Glomerular endothelial cell (primary cell): Measurements from ENCODE around the gene TCP11L2. TPM values are rescaled to one million over a fixed set of nuclear protein-coding genes. Genes with fewer than 3 reads are reported as not detected.
"Not testable (repeated sequence)": the region's sequence is repeated elsewhere in the genome, so short reads cannot be mapped to it uniquely, and the experiment has no call there.

Source experiments
- DNase-seq: peaks from one replicate; pipeline ENCODE4 v3.0.0-alpha.2; 2011; ENCODE audit warnings: low read depth, low spot score; ENCODE audit errors: extremely low read depth
- total RNA-seq: library from RNA; depleted of rRNA; stranded (reverse); fragments of >200 nt; gene quantifications from 2 replicates; pipeline ENCODE4 v1.2.3, GENCODE V29; 2015

TCP11L2 gene
- total RNA-seq, 1 donor from 2014 or later: 23.0 TPM

- no peak for DNase-seq
These were observed 38.7 kb downstream of the TCP11L2 start for GRCh38 chr12:106341086-106341877.

DNA sequence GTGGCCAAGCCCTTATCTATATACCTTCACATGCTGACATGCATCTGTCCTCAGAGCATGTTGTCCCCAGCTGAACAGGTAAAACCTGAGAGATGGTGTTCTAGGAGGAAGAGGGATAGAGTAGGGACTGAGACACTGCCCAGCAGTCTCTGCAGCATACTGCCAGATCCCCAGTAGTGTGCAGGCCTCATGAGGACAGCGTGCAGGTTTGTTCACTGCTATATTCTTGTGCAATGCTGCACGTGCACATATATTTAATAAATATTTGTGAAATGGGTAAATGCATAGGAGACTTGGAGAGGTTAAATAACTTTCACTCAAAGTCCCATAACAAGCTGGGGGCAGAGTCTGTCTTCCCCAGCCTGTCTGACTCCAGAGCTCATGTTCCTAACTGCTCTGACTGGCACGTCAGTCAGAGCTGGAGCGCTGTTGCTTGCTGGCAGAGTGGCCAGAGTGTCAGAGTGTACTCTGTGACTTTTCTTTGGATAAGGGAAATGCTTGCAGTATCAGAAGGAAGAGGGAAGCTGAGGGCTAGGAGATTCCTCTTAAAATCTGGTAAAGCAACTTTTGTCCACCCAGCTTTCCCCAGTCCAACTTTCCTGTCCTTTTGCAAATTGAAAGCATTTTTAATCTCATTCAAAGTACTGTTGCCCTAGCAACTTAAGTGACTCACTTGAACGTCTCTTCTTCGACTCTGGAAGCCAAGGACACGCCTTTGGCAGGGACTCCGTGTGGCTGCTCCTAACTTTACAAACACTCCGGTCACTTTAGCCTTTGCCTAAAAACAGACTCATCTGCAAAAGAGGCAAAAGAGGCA, 40.1 kb downstream of the TCP11L2 start:
- DNase-seq: no peak

DNA sequence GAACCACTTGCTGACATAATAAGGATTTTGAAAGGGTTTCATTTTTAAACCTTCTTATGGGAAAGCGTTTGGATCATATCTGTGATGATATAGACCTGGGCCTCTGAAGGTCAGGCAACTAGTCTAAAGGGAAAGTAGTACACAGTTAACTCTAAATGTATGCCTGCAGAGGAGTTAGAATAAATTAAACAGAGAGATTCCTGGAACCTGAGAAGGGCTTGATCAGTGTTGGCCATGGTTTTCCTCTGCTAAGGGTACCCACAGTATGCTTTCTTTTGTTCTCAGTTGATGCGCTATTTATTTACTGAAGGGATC, 40.6 kb downstream of the TCP11L2 start:
- no peak for DNase-seq

- no peak for DNase-seq
These were observed 41.6 kb downstream of the TCP11L2 start for GRCh38 chr12:106344131-106344530.

DNA sequence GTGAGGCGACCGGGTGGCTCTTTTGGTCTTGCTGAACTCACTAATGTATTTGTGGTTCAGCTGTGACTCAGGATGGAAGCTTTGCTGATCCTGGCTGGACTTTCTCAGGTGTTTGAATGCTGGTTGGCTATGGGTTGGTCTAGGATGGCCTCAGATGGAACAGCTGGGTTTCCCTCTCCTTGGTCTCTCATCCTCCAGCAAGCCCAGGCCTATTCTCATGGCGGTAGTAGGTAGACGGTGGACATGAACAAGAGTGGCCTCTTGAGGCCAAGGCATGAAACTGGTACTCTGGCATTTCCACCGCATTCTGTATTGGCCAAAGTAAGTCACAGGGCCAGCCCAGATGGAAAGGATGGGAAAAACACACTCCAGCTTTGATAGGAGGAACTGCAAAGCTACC, 43.2 kb downstream of the TCP11L2 start:
- peak; percentile 51 for DNase-seq

DNA sequence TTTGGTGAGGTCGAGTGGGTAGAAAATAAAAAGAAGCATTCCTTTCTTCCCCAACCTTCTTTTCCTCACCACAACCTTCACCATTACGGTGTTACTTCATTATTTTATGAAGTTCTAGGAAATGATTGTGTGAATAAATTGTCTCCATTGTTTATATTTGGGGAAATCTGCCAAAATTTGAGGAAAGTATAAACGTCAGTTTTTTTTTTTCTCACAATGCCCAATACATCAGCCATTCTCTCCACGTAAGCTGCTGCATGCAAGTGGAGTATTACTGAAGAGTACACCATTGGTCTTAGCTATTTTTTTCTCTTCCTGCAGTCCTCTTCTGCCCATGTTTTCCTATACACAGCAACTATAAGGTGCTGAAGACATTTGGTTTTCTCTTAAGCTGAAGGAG, 45.9 kb downstream of the TCP11L2 start:
- no peak for DNase-seq

GRCh38 chr12:106353175-106353574, 50.6 kb downstream of the TCP11L2 start:
- no peak for DNase-seq

- peak; percentile 72 for DNase-seq
These were observed 55.2 kb downstream of the TCP11L2 start, which contains the start of gene POLR3B for GRCh38 chr12:106357549-106358395. Gene POLR3B, plus strand, starts transcription at chr12:106357748. Its CDS starts 132 bp downstream, at chr12:106357880.

DNA sequence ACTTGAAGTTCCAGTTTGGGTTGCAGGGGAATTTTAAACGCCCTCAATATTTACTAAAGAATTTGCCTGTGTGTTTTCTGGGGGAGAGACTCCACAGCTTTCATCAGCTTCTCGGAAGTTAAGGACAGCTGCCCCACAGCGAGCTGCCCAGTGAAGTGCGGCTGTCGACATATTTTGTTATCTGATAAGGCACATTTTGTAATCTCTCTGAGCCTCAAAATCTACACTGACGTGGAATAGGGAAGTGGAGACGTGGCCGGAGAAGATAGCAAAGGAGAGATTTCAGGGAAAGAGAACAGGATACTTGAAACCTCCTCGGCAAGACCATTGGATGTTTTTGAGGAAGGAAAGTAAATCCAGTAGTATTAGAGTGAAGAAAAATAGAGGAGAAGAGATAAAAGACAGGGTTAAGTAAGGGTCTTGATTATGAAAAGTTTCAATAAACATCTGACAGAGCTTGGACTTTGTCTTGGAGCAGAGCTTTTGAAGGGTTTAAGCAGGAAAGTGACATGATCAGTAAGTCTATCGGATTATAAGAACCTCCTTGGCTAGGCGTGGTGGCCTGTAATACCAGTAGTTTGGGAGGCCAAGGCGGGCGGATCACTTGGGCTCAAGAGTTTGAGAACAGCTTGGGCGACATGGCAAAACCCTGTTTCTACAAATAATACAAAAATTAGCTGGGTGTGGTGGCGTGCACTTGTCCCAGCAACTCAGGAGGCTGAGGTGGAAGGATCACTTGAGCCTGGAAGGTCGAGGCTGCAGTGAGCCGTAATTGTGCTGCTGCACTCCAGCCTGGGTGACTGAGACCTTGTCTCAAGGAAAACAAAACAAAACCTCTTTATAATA, 56.1 kb downstream of the TCP11L2 start:
- no peak for DNase-seq

- no peak for DNase-seq
These were observed 57.3 kb downstream of the TCP11L2 start for GRCh38 chr12:106359646-106360399.

GRCh38 chr12:106360400-106360994, 58.0 kb downstream of the TCP11L2 start:
- no peak for DNase-seq

DNA sequence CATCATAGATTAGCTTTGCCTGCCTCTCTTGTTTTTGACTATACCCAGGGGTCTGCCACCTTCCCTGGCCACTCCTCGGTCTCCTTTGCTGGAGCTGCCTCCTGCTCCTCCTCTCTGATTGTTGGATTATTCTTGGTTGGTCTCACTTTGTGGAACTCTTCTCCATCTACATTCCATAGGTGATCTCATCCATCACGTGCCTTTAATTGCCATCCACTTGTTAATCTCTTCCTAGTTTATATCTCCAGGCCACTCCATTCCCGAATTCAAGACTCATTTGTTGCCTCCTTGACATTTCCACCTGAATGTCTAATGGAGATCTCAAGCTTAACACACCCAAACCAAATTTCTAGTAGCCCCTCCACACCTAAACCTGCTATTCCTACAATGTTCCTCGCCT, 60.4 kb downstream of the TCP11L2 start:
- DNase-seq: no peak

- no peak for DNase-seq
These were observed 61.7 kb downstream of the TCP11L2 start for GRCh38 chr12:106364261-106364660.

DNA sequence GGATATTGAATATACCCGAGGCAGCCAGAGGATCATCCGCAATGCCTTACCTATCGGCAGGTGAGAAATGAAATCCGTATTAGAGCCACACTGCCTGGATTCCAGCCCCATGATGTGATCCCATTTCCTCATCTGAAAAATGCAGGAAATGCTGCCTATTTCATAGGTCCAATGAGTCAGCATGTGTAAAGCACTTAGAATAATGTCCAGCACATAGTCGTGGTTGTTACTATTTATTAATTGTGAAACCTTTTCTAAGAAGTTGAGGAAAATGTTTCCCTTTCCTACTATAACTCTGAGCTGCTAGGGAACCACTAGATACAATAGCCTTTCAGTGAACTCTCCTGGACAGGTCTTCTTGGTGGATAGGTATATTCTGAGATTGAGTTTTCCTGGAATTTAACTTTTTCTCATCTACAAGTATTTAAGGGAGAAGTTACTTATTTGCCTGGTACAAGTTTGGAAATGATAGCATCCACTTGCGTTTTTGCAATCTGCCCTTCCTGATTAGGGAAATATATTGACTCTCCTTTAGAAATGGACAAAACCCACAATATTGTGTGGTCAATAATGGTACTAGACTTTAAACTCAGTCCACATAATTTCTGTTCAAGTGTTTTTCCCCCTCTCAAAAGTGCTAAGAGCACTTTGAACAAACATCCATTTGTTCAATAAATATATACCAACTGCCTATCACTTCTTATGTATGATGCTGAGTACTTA, 67.3 kb downstream of the TCP11L2 start:
- peak; percentile 47 for DNase-seq

GRCh38 chr12:106378788-106379187, 76.3 kb downstream of the TCP11L2 start:
- DNase-seq: no peak

DNA sequence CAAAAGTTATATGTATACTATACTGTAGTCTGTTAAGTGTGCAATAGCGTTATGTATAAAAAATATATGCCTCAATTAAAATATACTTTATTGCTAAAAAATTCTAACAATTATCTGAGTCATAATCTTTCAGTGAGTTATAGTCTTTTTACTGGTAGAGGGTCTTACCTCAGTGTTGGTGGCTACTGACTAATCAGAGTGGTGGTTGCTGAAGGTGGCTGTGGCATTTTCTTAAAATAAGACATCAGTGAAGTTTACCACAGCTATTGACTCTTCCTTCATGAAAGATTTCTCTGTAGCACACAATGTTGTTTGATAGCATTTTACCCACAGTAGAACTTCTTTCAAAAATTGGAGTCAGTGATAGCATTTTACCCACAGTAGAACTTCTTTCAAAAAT, 78.4 kb downstream of the TCP11L2 start:
- no peak for DNase-seq

GRCh38 chr12:106381866-106382265, 79.3 kb downstream of the TCP11L2 start:
- not testable (repeated sequence) for DNase-seq

DNA sequence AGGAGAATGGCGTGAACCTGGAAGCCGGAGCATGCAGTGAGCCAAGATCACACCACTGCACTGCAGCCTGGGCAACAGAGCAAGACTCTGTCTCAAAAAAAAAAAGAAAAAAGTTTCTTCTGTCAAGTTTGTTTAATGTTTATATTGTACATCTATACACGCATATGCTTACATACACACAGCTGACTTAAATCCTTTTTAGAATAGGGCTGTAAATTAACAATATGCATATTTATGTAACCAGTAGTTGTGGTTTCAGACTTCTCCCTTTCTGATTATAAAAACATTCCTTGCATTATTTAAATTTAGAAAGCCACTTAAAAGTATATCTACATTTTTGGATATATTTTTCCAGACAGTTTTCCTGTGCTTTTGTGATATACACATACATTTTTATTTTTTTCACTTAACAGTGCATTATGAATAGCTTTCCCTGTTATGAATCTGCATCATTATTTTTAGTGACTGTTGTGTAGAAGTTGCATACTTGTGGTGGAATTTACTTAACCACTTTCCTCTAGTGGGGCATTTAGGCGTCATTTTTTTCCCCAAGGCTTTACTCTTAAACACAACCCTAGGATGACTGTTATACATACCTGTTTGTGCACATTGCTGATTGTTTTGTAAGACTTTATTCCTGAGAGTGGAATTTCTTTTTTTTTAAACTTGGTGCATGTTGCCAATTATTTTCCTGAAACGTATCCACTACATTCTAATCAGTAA, 84.4 kb downstream of the TCP11L2 start:
- no peak for DNase-seq
